ENCODE measurements around the gene FTCD.

- no peak for TF ChIP-seq CTCF (conservative IDR thresholded peaks at IDR 0.05; ENCODE audit: low read length)
- TF ChIP-seq EZH2phosphoT487 (IDR thresholded peaks at IDR 0.05; ENCODE audit: borderline replicate concordance, low read depth, low read length), result no peak
These were observed 5.3 kb downstream of the FTCD start for GRCh38 chr21:46150073-46150472.
